HepG2 (cell line): ENCODE results near the gene LRP2. TPM values are rescaled to one million over a fixed set of nuclear protein-coding genes. Genes with fewer than 3 reads are reported as not detected.

Experiments used
- ATAC-seq: fragments of 200-7000 bp; cut with Tn5 transposase; 3 replicates; pipeline ENCODE4 v1.9.1; 2020; ENCODE audit warnings: mild to moderate bottlenecking, moderate library complexity
- BruUV-seq: library from RNA; stranded (reverse); fragments of 400-500 nt; replicated peaks from 2 replicates; lab custom pipeline; 2021; lab: Mats Ljungman, UMichigan
- CTCF ChIA-PET: fragments of 300-600 bp; formaldehyde crosslinking; extraction: SDS; loops from one replicate; lab custom pipeline; 2021; ENCODE audit warnings: low total read pairs, inconsistent platforms, low intra/inter-chr PET ratio; lab: Yijun Ruan, JAX
- POLR2A ChIA-PET: fragments of 350-600 bp; sonication (Branson Sonifier 250); formaldehyde crosslinking; loops from one replicate; lab custom pipeline; 2020; ENCODE audit warnings: antibody characterized with exemption, inconsistent platforms; lab: Yijun Ruan, JAX
- DNase-seq: peaks from one replicate; pipeline ENCODE4 v3.0.0-alpha.2; 2015; ENCODE audit warnings: low spot score
- FAIRE-seq: peaks from 3 replicates; lab custom pipeline; 2011; peaks lifted over from hg19 to GRCh38; lab: Jason Lieb, UNC
- H2AFZ ChIP-seq: one replicate; pipeline ENCODE4 v1.6.1; 2011; ENCODE audit warnings: low read length, inconsistent platforms
- H3K27ac ChIP-seq: fragments of 300-600 bp; 3 replicates; pipeline ENCODE4 v1.8.0; 2011; ENCODE audit warnings: mixed run types, mild to moderate bottlenecking, mixed read lengths, low read length, inconsistent platforms; ENCODE audit not compliant: insufficient read depth; ENCODE audit errors: extremely low read length
- H3K27me3 ChIP-seq, 2 experiments: fragments of 200-600 bp in 1 of 2; 2 replicates in 1 of 2; 3 replicates in 1 of 2; pipeline versions ENCODE4 v1.6.0 to v1.8.0; 2011; ENCODE audit warnings: low read length in 2 of 2, mild to moderate bottlenecking in 2 of 2, moderate library complexity in 2 of 2, inconsistent platforms in 1 of 2; ENCODE audit not compliant: insufficient read depth in 2 of 2, control insufficient read depth in 1 of 2
- H3K36me3 ChIP-seq, 2 experiments: fragments of 200-600 bp in 1 of 2; replicated peaks in 1 of 2; 2 replicates in 1 of 2; 3 replicates in 1 of 2; pipeline versions ENCODE4 v1.5.1 to v1.8.0; 2011; ENCODE audit warnings: low read length in 2 of 2, inconsistent platforms in 1 of 2; ENCODE audit not compliant: insufficient read depth in 2 of 2, control insufficient read depth in 1 of 2
- H3K4me1 ChIP-seq: 2 replicates; pipeline ENCODE4 v1.5.1; 2012; ENCODE audit warnings: low read length, inconsistent platforms; ENCODE audit not compliant: insufficient read depth
- H3K4me2 ChIP-seq: 2 replicates; pipeline ENCODE4 v1.6.0; 2011; ENCODE audit warnings: low read depth, low read length, inconsistent platforms
- H3K4me3 ChIP-seq, 3 experiments: fragments of 200-600 bp in 1 of 3; sonication (generic), shearing (Covaris generic) in 1 of 3; replicated peaks in 1 of 3; 2 replicates each; pipeline ENCODE4 v1.5.1; 2011 to 2016; ENCODE audit warnings: low read length in 3 of 3, inconsistent platforms in 2 of 3, low read depth in 2 of 3, mild to moderate bottlenecking in 2 of 3, control low read depth in 1 of 3, mixed read lengths in 1 of 3; ENCODE audit not compliant: insufficient read depth in 1 of 3
- H3K79me2 ChIP-seq: one replicate; pipeline ENCODE4 v1.6.1; 2011; ENCODE audit warnings: low read length, inconsistent platforms; ENCODE audit not compliant: insufficient read depth
- H3K9ac ChIP-seq: 2 replicates; pipeline ENCODE4 v1.6.0; 2011; ENCODE audit warnings: mild to moderate bottlenecking, low read depth, low read length, inconsistent platforms; ENCODE audit not compliant: insufficient read depth
- H3K9me3 ChIP-seq: 2 replicates; pipeline ENCODE4 v1.5.1; 2012; ENCODE audit warnings: mild to moderate bottlenecking, low read length
- H4K20me1 ChIP-seq: 2 replicates; pipeline ENCODE4 v1.6.0; 2011; ENCODE audit warnings: inconsistent platforms, mild to moderate bottlenecking, low read length, moderate library complexity; ENCODE audit not compliant: insufficient read depth
- MIER2 ChIP-seq: IDR thresholded peaks from 2 replicates; pipeline ENCODE4 v1.6.1; 2016; ENCODE audit warnings: missing biosample characterization, missing genetic modification reagents
- WGBS: methylation state at CpG from one replicate; pipeline ENCODE4 v1.1.6; 2017; ENCODE audit warnings: low lambda C conversion rate; 5-methylcytosine and 5-hydroxymethylcytosine counted together
- in situ Hi-C: cut with HindIII; loops from 2 replicates; pipeline ENCODE4 v1.10.0; 2017; ENCODE audit warnings: low pct_unique_long_range_greater_than_20kb; ENCODE audit not compliant: extremely low pct_ligation_motif_present
- intact Hi-C: fragments of 100-400 bp; cut with micrococcal nuclease; formaldehyde crosslinking; loops from one replicate; pipeline ENCODE4 v1.10.0; 2022; ENCODE audit not compliant: unreplicated experiment
- polyA plus RNA-seq, 8 experiments: library from polyadenylated mRNA; depleted of rRNA in 3 of 8; stranded (reverse) in 7 of 8; unstranded in 1 of 8; fragments of >200 nt; fragmentation: Illumina TruSeq in 4 of 8; extraction: Trizol in 4 of 8; gene quantifications; 2 replicates each; pipeline versions ENCODE4 v1.2.1 to v1.2.3, GENCODE V29; 2011 to 2016; ENCODE audit warnings: low read depth in 4 of 8, missing spikeins in 1 of 8, mixed read lengths in 1 of 8; ENCODE audit not compliant: insufficient read depth in 1 of 8
- total RNA-seq, 5 experiments: library from RNA; depleted of rRNA; stranded (reverse); fragments of >200 nt; fragmentation: Illumina TruSeq; extraction: Trizol; gene quantifications; 2 replicates each; pipeline ENCODE4 v1.2.3, GENCODE V29; 2016; ENCODE audit warnings: low read depth in 1 of 5
- TF ChIP-seq, protein P1 (sequence below): fragments of 450-650 bp; IDR thresholded peaks from 2 replicates; pipeline ENCODE4 v1.6.1; 2016
- TF ChIP-seq, protein P2 (sequence below), 2 experiments: sonication (generic) in 1 of 2; formaldehyde crosslinking in 1 of 2; IDR thresholded peaks; 2 replicates each; pipeline versions ENCODE4 v1.5.1 to v1.6.1; 2011 to 2020; ENCODE audit warnings: borderline replicate concordance in 1 of 2, low read depth in 1 of 2, low read length in 1 of 2, mild to moderate bottlenecking in 1 of 2, missing genetic modification reagents in 1 of 2, moderate library complexity in 1 of 2

LRP2 gene
- total and polyA plus RNA-seq, 2 of the 13 experiments (the other 11 are each of a cell fraction or from before 2014, with no cell fraction given): 0.03 to 0.15 TPM

DNA sequence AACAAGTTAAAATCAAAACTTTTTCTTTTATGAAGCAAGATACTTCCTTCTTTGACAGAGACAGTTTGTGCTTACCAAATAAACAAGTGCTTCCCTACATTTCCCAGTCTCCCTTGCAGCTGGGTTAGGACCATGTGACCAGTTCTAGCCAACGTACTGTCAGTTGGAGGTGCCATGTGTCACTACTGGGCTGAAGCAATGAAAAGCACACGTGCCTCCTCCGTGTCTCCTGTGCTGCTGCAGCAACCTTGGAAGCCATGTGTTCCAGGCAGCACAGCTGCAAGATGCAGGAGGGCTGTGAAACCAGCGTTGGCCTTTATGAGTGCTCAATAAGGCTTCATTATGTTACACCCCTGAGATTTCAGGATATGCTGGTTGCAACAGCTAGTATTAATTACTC is 199.7 kb downstream of the LRP2 start:
- H3K9ac ChIP-seq: no peak overlapping the region
- H3K4me3 ChIP-seq: no peak overlapping the region
- H3K4me2 ChIP-seq: no peak overlapping the region
- no peaks in the 10 kb centered on the region for H3K9me3 ChIP-seq
- FAIRE-seq (no peak), DNase-seq (no peak), ATAC-seq (no peak)
- 5% methylated on average over 4 of the region's 4 CpGs for WGBS
- TF ChIP-seq, protein P1, sequence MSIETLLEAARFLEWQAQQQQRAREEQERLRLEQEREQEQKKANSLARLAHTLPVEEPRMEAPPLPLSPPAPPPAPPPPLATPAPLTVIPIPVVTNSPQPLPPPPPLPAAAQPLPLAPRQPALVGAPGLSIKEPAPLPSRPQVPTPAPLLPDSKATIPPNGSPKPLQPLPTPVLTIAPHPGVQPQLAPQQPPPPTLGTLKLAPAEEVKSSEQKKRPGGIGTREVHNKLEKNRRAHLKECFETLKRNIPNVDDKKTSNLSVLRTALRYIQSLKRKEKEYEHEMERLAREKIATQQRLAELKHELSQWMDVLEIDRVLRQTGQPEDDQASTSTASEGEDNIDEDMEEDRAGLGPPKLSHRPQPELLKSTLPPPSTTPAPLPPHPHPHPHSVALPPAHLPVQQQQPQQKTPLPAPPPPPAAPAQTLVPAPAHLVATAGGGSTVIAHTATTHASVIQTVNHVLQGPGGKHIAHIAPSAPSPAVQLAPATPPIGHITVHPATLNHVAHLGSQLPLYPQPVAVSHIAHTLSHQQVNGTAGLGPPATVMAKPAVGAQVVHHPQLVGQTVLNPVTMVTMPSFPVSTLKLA: peak; percentile 86
- TF ChIP-seq, protein P2, sequence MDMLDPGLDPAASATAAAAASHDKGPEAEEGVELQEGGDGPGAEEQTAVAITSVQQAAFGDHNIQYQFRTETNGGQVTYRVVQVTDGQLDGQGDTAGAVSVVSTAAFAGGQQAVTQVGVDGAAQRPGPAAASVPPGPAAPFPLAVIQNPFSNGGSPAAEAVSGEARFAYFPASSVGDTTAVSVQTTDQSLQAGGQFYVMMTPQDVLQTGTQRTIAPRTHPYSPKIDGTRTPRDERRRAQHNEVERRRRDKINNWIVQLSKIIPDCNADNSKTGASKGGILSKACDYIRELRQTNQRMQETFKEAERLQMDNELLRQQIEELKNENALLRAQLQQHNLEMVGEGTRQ (IDR thresholded peaks at IDR 0.05; ENCODE audit: low read depth, low read length): peak; percentile 19; the same call in 1 of the 2 replicates
- TF ChIP-seq, protein P2 (CRISPR knock-in tag; IDR thresholded peaks at IDR 0.05; ENCODE audit: borderline replicate concordance): no peak
- TF ChIP-seq MIER2: no peak
- no peaks in the 10 kb centered on the region for H4K20me1 ChIP-seq
- CTCF ChIA-PET: no interaction called here
- intact Hi-C loops: no loop called here
- no peaks in the 10 kb centered on the region for H3K79me2 ChIP-seq
- no TSS peak for BruUV-seq
- H2AFZ ChIP-seq: no peak overlapping the region
- POLR2A ChIA-PET: no interaction called here
- H3K4me1 ChIP-seq: no peaks in the 10 kb centered on the region
- H3K36me3 ChIP-seq: no peaks in the 10 kb centered on the region
- H3K27me3 ChIP-seq: peaks cover 0 to 4% of the 10 kb centered on the region in 2 experiments; a peak in 2 of 5 replicates
- no peak overlapping the region for H3K27ac ChIP-seq
- in situ Hi-C loops: no loop called here
